Measurements from ENCODE around the gene TTC33. TPM values are rescaled to one million over a fixed set of nuclear protein-coding genes. Genes with fewer than 3 reads are reported as not detected.

The TTC33 gene
- total RNA-seq, 4 donors from 2014 or later = 6.4 to 67.3 (median 17.4) TPM

DNA sequence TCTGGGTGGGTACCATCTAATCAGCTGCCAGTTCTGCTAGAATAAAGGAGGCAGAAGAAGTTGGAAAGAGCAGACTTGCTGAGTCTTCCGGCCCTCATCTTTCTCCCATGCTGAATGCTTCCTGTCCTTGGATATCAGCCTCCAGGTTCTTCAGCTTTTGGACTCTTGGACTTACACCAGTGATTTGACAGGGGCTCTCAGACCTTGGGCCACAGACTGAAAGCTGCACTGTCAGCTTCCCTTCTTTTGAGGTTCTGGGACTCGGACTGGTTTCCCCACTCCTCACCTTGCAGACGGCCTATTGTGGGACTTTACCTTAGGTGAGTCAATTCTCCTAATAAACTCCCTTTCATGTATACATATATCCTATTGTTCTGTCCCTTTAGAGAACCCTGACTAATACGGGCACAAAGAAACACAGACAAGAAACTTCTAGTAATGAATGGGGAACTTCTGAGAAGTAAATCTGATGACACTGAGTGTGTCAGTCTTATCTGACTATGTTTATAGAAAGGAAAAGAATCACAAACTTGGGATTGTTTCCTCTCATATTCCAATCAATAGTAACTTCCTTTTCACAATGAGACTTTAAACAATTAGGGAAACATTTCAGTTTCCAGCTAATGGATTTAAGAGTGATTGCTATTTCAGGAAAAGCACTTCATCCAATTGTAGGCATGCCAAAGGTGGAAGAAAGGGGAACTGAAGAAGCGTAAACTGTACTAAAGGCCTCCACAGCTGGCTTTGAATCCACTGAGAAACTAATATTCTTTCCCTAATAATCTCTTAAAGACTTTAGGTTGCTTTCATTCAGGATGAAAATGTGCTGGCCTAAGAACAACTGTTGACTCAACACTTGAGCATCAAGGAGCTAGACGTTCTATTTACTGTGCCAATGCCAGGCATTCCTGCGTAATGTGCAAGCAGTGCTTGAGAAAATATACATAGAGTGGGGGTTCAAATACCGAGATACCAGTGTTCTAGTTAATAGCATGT, 204.0 kb downstream of the TTC33 start:
- no peak for DNase-seq
- in situ Hi-C loops (cut with MboI; ENCODE audit: low pct_ligation_motif_present in 1 of 4, low pct_unique_long_range_greater_than_20kb in 1 of 4, low sequenced_read_pairs in 3 of 4) (no loop called here), intact Hi-C loops (cut with DNase I; ENCODE audit: low total_unique reads) (no loop called here)
- TF ChIP-seq POLR2AphosphoS5 (IDR thresholded peaks at IDR 0.05) (peak in 1 of 3 donors; percentile 13), EP300 (IDR thresholded peaks at IDR 0.05; ENCODE audit: low read depth) (no peak)
- peaks cover 0 to 14% (median 4%) of the 10 kb centered on the region in 4 donors for H3K4me1 ChIP-seq
- no peak overlapping the region for H3K4me3 ChIP-seq
- peak overlapping the region in 2 of 4 donors; percentile 9 to 12 for H3K27ac ChIP-seq
- H3K27me3 ChIP-seq = no peaks in the 10 kb centered on the region
- 66 to 68% methylated on average over 6 to 8 of the region's 8 CpGs for WGBS, 2 donors (ENCODE audit: low coverage in 1 of 2)
- no peaks in the 10 kb centered on the region for H3K36me3 ChIP-seq
- no peaks in the 10 kb centered on the region for H3K9me3 ChIP-seq

GRCh38 chr5:40550481-40550880, 205.3 kb downstream of the TTC33 start:
- in situ Hi-C loops (cut with MboI; ENCODE audit: low pct_ligation_motif_present in 1 of 4, low pct_unique_long_range_greater_than_20kb in 1 of 4, low sequenced_read_pairs in 3 of 4) (no loop called here), intact Hi-C loops (cut with DNase I; ENCODE audit: low total_unique reads) (no loop called here)
- no peaks in the 10 kb centered on the region for H3K27me3 ChIP-seq

DNA sequence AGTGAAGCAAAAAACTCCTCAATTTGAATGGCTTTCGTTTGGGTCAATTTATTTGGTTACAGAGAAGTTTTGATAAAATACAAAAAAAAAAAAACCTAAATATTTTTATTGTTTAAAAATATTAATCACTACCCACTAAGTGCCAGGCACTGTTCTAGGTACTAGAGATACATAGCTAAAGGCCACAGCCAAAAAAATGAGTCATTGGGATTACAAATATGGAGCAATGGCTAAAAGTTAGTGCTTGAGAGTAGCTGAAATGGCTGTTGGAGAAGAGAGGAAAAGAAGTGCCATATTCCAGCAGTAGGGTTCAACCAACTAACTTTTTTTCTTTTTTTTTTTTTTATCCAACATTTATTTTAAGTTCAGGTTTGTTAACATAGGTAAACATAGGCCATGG, 206.1 kb downstream of the TTC33 start:
- no peak for DNase-seq
- Histone ChIP-seq H3K27me3 (no peaks in the 10 kb centered on the region), H3K9me3 (no peaks in the 10 kb centered on the region), H3K4me1 (peaks cover 0 to 11% (median 3%) of the 10 kb centered on the region in 4 donors), H3K27ac (no peak overlapping the region), H3K36me3 (no peaks in the 10 kb centered on the region), H3K4me3 (no peak overlapping the region)
- TF ChIP-seq, protein P1, sequence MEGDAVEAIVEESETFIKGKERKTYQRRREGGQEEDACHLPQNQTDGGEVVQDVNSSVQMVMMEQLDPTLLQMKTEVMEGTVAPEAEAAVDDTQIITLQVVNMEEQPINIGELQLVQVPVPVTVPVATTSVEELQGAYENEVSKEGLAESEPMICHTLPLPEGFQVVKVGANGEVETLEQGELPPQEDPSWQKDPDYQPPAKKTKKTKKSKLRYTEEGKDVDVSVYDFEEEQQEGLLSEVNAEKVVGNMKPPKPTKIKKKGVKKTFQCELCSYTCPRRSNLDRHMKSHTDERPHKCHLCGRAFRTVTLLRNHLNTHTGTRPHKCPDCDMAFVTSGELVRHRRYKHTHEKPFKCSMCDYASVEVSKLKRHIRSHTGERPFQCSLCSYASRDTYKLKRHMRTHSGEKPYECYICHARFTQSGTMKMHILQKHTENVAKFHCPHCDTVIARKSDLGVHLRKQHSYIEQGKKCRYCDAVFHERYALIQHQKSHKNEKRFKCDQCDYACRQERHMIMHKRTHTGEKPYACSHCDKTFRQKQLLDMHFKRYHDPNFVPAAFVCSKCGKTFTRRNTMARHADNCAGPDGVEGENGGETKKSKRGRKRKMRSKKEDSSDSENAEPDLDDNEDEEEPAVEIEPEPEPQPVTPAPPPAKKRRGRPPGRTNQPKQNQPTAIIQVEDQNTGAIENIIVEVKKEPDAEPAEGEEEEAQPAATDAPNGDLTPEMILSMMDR (IDR thresholded peaks at IDR 0.05) = no peak
- TF ChIP-seq POLR2A (IDR thresholded peaks at IDR 0.05) (no peak), EP300 (IDR thresholded peaks at IDR 0.05; ENCODE audit: low read depth) (no peak), POLR2AphosphoS5 (IDR thresholded peaks at IDR 0.05) (no peak)
- intact Hi-C loops (cut with DNase I; ENCODE audit: low total_unique reads) = no loop called here
- 0% methylated on average over 1 of the region's 1 CpG for WGBS, 2 donors (ENCODE audit: low coverage in 1 of 2)
- in situ Hi-C loops (cut with MboI; ENCODE audit: low pct_ligation_motif_present in 1 of 4, low pct_unique_long_range_greater_than_20kb in 1 of 4, low sequenced_read_pairs in 3 of 4) = no loop called here

More at GRCh38 chr5:40550481-40550880, 205.3 kb downstream of the TTC33 start:
- Histone ChIP-seq H3K27ac (no peak overlapping the region), H3K4me1 (peaks cover 0 to 14% (median 4%) of the 10 kb centered on the region in 4 donors), H3K36me3 (no peaks in the 10 kb centered on the region), H3K9me3 (no peaks in the 10 kb centered on the region), H3K4me3 (no peak overlapping the region)
- DNase-seq = no peak
- TF ChIP-seq POLR2AphosphoS5 (IDR thresholded peaks at IDR 0.05) = no peak
- no peak for TF ChIP-seq EP300 (IDR thresholded peaks at IDR 0.05; ENCODE audit: low read depth)
- TF ChIP-seq, protein P1 (IDR thresholded peaks at IDR 0.05) = no peak
- no peak for TF ChIP-seq POLR2A (IDR thresholded peaks at IDR 0.05)

DNA sequence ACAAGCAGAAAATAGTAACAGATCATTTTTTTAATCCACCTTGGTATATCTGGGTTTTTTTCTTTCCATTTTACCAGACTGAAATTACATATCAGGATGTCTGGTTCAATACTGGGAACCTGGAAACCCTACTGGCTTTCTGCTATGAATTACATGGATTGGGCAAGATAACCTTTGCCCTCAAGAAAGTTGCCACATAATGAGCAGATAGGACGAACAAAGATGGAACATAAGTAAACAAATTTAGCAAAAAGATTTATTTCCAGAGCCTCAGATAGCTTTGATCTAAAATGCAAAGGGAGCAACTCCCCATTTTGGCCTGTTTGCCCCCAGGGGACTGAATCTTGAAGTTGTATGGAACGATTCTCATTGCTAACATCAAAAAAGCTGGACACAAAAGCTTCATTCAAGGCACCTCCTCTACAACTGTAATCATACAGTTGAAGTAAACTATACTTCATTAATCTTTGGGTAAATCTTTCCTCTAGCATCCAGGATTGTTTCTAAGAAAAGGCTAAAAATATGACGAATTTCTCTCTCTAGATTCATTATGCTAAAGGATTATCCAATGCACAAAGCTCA, 207.7 kb downstream of the TTC33 start:
- Histone ChIP-seq H3K9me3 (no peaks in the 10 kb centered on the region), H3K4me1 (peaks cover 0 to 4% (median 1%) of the 10 kb centered on the region in 4 donors), H3K36me3 (no peaks in the 10 kb centered on the region), H3K27ac (no peak overlapping the region), H3K4me3 (no peak overlapping the region), H3K27me3 (no peaks in the 10 kb centered on the region)
- intact Hi-C loops (cut with DNase I; ENCODE audit: low total_unique reads) = no loop called here
- DNase-seq = no peak
- TF ChIP-seq POLR2A (IDR thresholded peaks at IDR 0.05) (no peak), POLR2AphosphoS5 (IDR thresholded peaks at IDR 0.05) (no peak), EP300 (IDR thresholded peaks at IDR 0.05; ENCODE audit: low read depth) (no peak)
- TF ChIP-seq, protein P1 (IDR thresholded peaks at IDR 0.05) = no peak
- 55 to 65% methylated on average over 3 of the region's 3 CpGs for WGBS, 2 donors (ENCODE audit: low coverage in 1 of 2)
- in situ Hi-C loops (cut with MboI; ENCODE audit: low pct_ligation_motif_present in 1 of 4, low pct_unique_long_range_greater_than_20kb in 1 of 4, low sequenced_read_pairs in 3 of 4) = no loop called here
